Thyroid gland (tissue), 4 donors: Measurements from ENCODE around the gene ZCCHC4.

Experiments
- POLR2A ChIP-seq, 2 donors: fragments of 450-650 bp; IDR thresholded peaks; one replicate each; pipeline ENCODE4 v1.6.1; 2017; ENCODE audit warnings: antibody characterized with exemption in 2 of 2, mild to moderate bottlenecking in 2 of 2, moderate library complexity in 1 of 2
- TF ChIP-seq, protein P1 (sequence below), 6 experiments: fragments of 200-600 bp in 3 of 6; fragments of 450-650 bp in 3 of 6; sonication (generic) in 3 of 6; IDR thresholded peaks; one replicate each; pipeline ENCODE4 v1.5.1; 2016 to 2019; ENCODE audit warnings: antibody characterized with exemption in 6 of 6, mild to moderate bottlenecking in 2 of 6, inconsistent platforms in 1 of 6, moderate library complexity in 1 of 6

DNA sequence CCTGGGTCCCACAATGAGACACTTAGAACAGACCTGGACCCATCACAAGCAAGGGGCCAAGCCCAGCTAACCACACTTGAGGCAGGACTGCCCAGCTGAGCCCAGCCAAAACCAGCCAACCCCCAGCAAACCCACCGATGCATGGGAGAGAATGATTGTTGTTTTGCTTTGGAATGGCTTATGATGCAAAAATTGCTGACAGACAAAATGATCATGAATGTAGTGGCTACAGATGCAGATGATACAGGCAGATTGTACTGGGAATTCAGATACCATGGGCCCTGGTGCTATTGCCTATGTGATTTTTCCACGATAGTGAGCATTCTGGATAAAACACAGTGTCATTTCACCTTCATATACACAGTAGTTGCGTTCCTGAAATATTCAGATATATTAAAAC is 9.0 kb upstream of the ZCCHC4 start:
- TF ChIP-seq, protein P1, sequence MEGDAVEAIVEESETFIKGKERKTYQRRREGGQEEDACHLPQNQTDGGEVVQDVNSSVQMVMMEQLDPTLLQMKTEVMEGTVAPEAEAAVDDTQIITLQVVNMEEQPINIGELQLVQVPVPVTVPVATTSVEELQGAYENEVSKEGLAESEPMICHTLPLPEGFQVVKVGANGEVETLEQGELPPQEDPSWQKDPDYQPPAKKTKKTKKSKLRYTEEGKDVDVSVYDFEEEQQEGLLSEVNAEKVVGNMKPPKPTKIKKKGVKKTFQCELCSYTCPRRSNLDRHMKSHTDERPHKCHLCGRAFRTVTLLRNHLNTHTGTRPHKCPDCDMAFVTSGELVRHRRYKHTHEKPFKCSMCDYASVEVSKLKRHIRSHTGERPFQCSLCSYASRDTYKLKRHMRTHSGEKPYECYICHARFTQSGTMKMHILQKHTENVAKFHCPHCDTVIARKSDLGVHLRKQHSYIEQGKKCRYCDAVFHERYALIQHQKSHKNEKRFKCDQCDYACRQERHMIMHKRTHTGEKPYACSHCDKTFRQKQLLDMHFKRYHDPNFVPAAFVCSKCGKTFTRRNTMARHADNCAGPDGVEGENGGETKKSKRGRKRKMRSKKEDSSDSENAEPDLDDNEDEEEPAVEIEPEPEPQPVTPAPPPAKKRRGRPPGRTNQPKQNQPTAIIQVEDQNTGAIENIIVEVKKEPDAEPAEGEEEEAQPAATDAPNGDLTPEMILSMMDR (IDR thresholded peaks at IDR 0.05): no peak
- no peak for TF ChIP-seq POLR2A (IDR thresholded peaks at IDR 0.05)
